Brain microvascular endothelial cell (primary cell): ENCODE data around the gene NUDT3.
"Not testable (repeated sequence)": the region's sequence is repeated elsewhere in the genome, so short reads cannot be mapped to it uniquely, and the experiment has no call there.

Source experiments
- DNase-seq: peaks from one replicate; pipeline ENCODE4 v3.0.0-alpha.2; 2020
- H3K27ac ChIP-seq: fragments of 250-450 bp; sonication (Bioruptor Pico); 2 replicates; pipeline ENCODE4 v1.5.1; 2020; ENCODE audit warnings: mild to moderate bottlenecking, moderate library complexity
- H3K27me3 ChIP-seq: fragments of 250-450 bp; sonication (Bioruptor Pico); replicated peaks from 2 replicates; pipeline ENCODE4 v1.5.1; 2020; ENCODE audit warnings: mild to moderate bottlenecking
- H3K36me3 ChIP-seq: fragments of 250-450 bp; sonication (Bioruptor Pico); replicated peaks from 2 replicates; pipeline ENCODE4 v1.5.1; 2020; ENCODE audit warnings: mild to moderate bottlenecking
- H3K4me3 ChIP-seq: 2 replicates; pipeline ENCODE4 v1.5.1; 2011; ENCODE audit warnings: low read depth, mild to moderate bottlenecking, control low read depth, low read length, moderate library complexity
- in situ Hi-C: cut with HindIII; loops from 2 replicates; pipeline ENCODE4 v1.10.0; 2017; ENCODE audit warnings: low sequenced_read_pairs, low pct_ligation_motif_present
- TF ChIP-seq, protein P1 (sequence below): IDR thresholded peaks from 2 replicates; pipeline ENCODE4 v1.5.1; 2011; ENCODE audit warnings: low read depth, mild to moderate bottlenecking, moderate library complexity, low read length, control low read depth, inconsistent platforms; ENCODE audit errors: missing control alignments

The NUDT3 gene

DNA sequence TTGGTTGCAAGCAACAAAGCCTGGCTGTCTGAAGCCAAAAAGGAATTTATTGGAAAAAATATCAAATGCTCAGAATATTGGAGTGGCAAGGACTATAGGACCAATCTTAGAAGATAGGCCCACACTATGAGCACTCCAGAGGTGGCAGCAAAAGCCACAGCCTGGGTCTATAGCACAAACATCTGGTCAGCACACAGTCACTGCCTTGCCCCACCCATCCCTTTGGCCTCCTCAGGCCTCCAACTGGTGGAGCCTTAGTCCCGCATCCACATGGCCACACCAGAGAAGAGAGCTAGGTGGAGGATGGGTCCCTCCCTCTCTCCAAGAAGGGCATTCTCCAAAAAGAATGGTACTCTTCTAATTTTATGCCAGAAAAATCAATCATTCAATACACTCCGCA, 14.0 kb downstream of the NUDT3 start:
- in situ Hi-C loops = no loop called here
- TF ChIP-seq, protein P1, sequence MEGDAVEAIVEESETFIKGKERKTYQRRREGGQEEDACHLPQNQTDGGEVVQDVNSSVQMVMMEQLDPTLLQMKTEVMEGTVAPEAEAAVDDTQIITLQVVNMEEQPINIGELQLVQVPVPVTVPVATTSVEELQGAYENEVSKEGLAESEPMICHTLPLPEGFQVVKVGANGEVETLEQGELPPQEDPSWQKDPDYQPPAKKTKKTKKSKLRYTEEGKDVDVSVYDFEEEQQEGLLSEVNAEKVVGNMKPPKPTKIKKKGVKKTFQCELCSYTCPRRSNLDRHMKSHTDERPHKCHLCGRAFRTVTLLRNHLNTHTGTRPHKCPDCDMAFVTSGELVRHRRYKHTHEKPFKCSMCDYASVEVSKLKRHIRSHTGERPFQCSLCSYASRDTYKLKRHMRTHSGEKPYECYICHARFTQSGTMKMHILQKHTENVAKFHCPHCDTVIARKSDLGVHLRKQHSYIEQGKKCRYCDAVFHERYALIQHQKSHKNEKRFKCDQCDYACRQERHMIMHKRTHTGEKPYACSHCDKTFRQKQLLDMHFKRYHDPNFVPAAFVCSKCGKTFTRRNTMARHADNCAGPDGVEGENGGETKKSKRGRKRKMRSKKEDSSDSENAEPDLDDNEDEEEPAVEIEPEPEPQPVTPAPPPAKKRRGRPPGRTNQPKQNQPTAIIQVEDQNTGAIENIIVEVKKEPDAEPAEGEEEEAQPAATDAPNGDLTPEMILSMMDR = no peak
- Histone ChIP-seq H3K27ac (no peak overlapping the region), H3K27me3 (no peaks in the 10 kb centered on the region), H3K4me3 (no peak overlapping the region), H3K36me3 (no peaks in the 10 kb centered on the region)
- DNase-seq = no peak

DNA sequence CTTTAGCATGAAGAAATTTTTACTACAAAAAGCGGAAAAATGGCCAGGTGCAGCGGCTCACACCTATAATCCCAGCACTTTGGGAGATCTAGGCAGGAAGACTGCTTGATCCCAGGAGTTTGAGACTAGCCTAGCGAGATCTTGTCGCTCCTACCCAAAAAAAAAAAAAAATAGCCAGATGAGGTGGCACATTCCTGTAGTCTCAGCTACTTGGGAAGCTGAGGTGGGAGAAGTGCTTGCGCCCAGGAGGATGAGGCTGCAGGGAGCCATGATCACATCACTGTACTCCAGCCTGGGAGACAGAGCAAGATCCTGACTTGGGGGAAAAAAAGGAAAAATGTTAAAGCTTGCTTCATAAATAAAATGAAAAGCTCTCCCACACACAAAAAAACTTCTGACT, 14.5 kb downstream of the NUDT3 start:
- no peak for DNase-seq
- Histone ChIP-seq H3K27me3 (no peaks in the 10 kb centered on the region), H3K27ac (no peak overlapping the region), H3K36me3 (no peaks in the 10 kb centered on the region), H3K4me3 (no peak overlapping the region)
- in situ Hi-C loops = no loop called here
- TF ChIP-seq, protein P1 = no peak

DNA sequence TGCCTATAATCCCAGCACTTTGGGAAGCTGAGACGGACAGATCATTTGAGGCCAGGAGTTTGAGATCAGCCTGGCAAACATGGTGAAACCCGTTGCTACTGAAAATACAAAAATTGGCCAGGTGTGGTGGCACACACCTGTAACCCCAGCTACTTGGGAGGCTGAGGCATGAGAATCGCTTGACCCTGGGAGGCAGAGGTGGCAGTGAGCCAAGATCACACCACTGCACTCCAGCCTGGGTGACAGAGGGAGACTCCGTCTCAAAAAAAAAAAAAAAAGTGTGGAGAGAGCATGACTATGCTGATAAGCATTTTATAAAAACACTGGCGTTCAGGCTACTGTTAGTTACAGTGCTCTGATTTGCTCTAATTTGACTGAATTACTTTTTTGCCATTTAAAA, 14.9 kb downstream of the NUDT3 start:
- in situ Hi-C loops, H3K27ac ChIP-seq, H3K4me3 ChIP-seq, H3K36me3 ChIP-seq, H3K27me3 ChIP-seq: not testable (repeated sequence)
- DNase-seq = peak; percentile 26

GRCh38 chr6:34375833-34376232, 16.6 kb downstream of the NUDT3 start:
- Histone ChIP-seq H3K27ac (no peak overlapping the region), H3K4me3 (no peak overlapping the region), H3K36me3 (no peaks in the 10 kb centered on the region), H3K27me3 (no peaks in the 10 kb centered on the region)
- in situ Hi-C loops = no loop called here
- no peak for DNase-seq
- TF ChIP-seq, protein P1 = no peak

DNA sequence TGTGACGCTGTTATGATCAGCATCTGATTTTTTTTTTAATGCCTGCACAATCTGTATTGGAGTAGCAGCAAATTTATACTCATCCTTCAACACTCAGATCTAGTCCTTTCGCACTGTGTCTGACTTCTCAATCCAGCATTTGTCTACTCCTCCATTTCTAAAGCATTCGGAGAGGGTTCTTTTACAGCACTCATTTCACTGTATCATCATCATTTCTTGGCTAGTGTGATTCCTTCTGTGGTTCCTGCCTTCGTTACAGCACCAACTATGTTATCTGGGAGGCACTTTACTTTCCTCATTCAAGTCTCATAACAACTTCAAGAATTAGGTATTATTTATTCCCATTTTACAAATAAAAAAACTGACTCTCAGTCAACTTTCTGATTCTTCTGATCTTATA, 18.0 kb downstream of the NUDT3 start:
- no peak for DNase-seq
- no peak overlapping the region for H3K27ac ChIP-seq

DNA sequence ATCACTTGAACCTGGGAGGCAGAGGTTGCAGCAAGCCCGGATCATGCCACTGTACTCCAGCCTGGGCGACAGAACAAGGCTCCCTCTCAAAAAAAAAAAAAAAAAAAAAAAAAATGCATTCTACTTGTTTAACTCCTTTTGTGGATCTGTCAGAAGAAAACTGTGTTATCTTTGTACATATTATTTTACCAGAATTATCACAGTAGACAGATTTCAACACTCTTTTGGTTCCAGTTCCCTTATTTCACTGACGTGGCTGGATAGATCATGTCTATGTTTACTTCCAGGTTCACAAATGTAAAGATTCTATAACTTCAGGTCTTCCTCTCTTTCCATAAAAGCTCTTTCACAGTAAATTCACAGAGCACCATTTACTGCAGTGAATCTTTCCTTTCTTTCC, 18.4 kb downstream of the NUDT3 start:
- Histone ChIP-seq H3K27ac (no peak overlapping the region), H3K27me3 (no peaks in the 10 kb centered on the region), H3K4me3 (no peak overlapping the region), H3K36me3 (no peaks in the 10 kb centered on the region)
- in situ Hi-C loops = no loop called here
- TF ChIP-seq, protein P1 = no peak
- DNase-seq = no peak

More for the DNA sequence above, 18.0 kb downstream of the NUDT3 start:
- in situ Hi-C loops = no loop called here
- TF ChIP-seq, protein P1 = no peak
- no peaks in the 10 kb centered on the region for H3K36me3 ChIP-seq
- H3K27me3 ChIP-seq = no peaks in the 10 kb centered on the region
- no peak overlapping the region for H3K4me3 ChIP-seq

DNA sequence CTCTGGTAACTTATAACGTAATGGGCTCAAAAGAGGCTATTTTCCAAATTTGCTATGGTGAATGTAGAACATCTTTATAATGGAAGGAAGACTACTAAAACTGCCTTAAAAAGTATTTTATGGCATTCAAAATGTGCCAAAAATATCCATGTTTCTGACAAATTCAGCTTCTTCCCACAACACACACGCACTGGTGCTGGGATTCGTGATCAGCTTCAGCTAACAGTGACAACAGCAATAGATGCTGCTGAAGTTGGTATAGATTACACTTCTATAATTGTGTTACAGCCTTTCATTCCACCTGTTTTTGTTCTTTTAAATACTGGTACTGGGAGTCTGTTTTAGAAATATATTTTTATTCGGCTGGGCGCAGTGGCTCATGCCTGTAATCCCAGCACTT, 19.0 kb downstream of the NUDT3 start:
- TF ChIP-seq, protein P1 = no peak
- no peak overlapping the region for H3K27ac ChIP-seq
- in situ Hi-C loops = no loop called here
- no peak overlapping the region for H3K4me3 ChIP-seq
- H3K36me3 ChIP-seq = no peaks in the 10 kb centered on the region
- H3K27me3 ChIP-seq = no peaks in the 10 kb centered on the region
- no peak for DNase-seq

- H3K36me3 ChIP-seq, H3K4me3 ChIP-seq, H3K27me3 ChIP-seq, H3K27ac ChIP-seq, in situ Hi-C loops, DNase-seq: not testable (repeated sequence)
Measured at GRCh38 chr6:34371865-34372264, 20.6 kb downstream of the NUDT3 start.
